ENCODE measurements around the gene PERM1. TPM values are rescaled to one million over a fixed set of nuclear protein-coding genes. Genes with fewer than 3 reads are reported as not detected.

Gene PERM1
- total RNA-seq, 1 experiment from 2014 or later: 0.81 TPM

DNA sequence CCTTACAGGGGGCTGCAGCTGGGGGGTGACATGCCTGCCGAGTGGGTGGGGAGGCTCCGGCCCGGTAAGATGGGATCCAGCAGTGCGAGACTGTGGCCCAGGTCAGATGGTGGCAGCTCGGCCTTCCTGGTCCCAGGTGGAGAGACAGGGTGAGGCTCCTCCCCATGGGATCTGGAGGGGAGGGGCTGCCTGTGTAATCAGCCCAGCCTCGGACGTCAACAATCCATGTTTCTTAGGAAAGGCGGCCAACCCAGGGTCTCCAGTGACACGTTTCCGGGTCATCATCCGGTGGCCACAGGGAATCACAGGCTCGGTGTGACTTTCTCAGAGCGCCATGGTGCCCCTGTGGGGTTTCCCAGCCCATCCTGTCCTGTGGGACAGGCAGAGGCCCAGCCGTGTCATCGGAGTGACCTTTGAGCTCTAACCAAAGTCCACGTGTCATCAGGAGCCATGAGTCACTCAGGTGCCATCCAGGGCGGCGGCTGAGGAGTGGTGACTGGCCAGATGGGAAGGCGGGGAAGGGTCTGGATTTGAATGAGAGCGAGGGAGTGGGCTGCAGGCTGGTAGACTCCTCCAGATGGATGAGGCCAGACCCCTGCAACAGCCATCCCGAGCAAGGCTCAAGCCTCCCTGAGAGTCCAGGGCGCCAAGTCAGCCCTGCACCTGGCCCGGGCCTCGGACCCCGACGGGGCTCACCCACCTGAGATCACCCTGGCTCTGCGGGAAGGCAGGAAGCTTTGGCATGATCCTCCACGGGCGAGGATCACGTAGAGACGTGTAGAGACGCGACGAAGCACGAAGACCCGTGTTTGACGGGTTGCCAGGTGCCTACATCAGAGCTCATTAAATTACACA lies 24.6 kb upstream of the PERM1 start:
- Histone ChIP-seq H2AFZ (no peak overlapping the region), H3K4me1 (replicated peaks; ENCODE audit: insufficient read depth) (peaks cover 15% of the 10 kb centered on the region), H3K79me2 (ENCODE audit: low read depth) (peaks cover 13% of the 10 kb centered on the region), H3K4me2 (peak overlapping the region; percentile 66), H4K20me1 (ENCODE audit: insufficient read depth) (peaks cover 6% of the 10 kb centered on the region; the same call in 1 of the 2 replicates), H3K27me3 (ENCODE audit: insufficient read depth, low read depth) (no peaks in the 10 kb centered on the region), H3K27ac (peak overlapping the region; percentile 48), H3K36me3 (ENCODE audit: low read depth) (no peaks in the 10 kb centered on the region), H3F3A (ENCODE audit: insufficient read depth, low read depth) (peaks cover 25% of the 10 kb centered on the region; the same call in 1 of the 2 replicates), H3K9me3 (ENCODE audit: insufficient read depth, low read depth) (no peaks in the 10 kb centered on the region), H3K4me3 (peak overlapping the region; percentile 23; the same call in 1 of the 2 replicates), H3K9me2 (ENCODE audit: insufficient read depth) (no peaks in the 10 kb centered on the region)
- POLR2A ChIA-PET (ENCODE audit: unreplicated experiment): interaction anchor here (0.6 kb wide), 1 partner anchor 58 kb away, joined by 12 read pairs; no protein-coding TSS in a partner anchor
- intact Hi-C loops (cut with micrococcal nuclease; ENCODE audit: unreplicated experiment): loop anchor here (10.0 kb wide), 1 partner anchor 298 kb away; the partner anchor contains the start of genes ACAP3 and PUSL1
- BruUV-seq (replicated peaks): no TSS peak
- TF ChIP-seq, protein P1, sequence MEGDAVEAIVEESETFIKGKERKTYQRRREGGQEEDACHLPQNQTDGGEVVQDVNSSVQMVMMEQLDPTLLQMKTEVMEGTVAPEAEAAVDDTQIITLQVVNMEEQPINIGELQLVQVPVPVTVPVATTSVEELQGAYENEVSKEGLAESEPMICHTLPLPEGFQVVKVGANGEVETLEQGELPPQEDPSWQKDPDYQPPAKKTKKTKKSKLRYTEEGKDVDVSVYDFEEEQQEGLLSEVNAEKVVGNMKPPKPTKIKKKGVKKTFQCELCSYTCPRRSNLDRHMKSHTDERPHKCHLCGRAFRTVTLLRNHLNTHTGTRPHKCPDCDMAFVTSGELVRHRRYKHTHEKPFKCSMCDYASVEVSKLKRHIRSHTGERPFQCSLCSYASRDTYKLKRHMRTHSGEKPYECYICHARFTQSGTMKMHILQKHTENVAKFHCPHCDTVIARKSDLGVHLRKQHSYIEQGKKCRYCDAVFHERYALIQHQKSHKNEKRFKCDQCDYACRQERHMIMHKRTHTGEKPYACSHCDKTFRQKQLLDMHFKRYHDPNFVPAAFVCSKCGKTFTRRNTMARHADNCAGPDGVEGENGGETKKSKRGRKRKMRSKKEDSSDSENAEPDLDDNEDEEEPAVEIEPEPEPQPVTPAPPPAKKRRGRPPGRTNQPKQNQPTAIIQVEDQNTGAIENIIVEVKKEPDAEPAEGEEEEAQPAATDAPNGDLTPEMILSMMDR (conservative IDR thresholded peaks at IDR 0.05): no peak
- TF ChIP-seq EZH2 (IDR thresholded peaks at IDR 0.05; ENCODE audit: low read depth): no peak
- CTCF ChIA-PET: no interaction called here
- peak; percentile 67 to 80 for DNase-seq

GRCh38 chr1:1005774-1006304 lies 23.9 kb upstream of the PERM1 start:
- intact Hi-C loops (cut with micrococcal nuclease; ENCODE audit: unreplicated experiment): loop anchor here (10.0 kb wide), 1 partner anchor 299 kb away; the partner anchor contains the start of genes ACAP3 and PUSL1
- BruUV-seq (replicated peaks): no TSS peak
- no peak for TF ChIP-seq EZH2 (IDR thresholded peaks at IDR 0.05; ENCODE audit: low read depth)
- TF ChIP-seq, protein P1 (conservative IDR thresholded peaks at IDR 0.05): no peak
- H3K4me1 ChIP-seq (replicated peaks; ENCODE audit: insufficient read depth): peaks cover 15% of the 10 kb centered on the region
- ChIA-PET CTCF (no interaction called here), POLR2A (ENCODE audit: unreplicated experiment) (interaction anchor here (0.6 kb wide), 1 partner anchor 58 kb away, joined by 12 read pairs; no protein-coding TSS in a partner anchor)
- no peaks in the 10 kb centered on the region for H3K9me3 ChIP-seq (ENCODE audit: insufficient read depth, low read depth)
- H3F3A ChIP-seq (ENCODE audit: insufficient read depth, low read depth): peaks cover 26% of the 10 kb centered on the region; the same call in 1 of the 2 replicates
- DNase-seq: no peak
- no peaks in the 10 kb centered on the region for H3K27me3 ChIP-seq (ENCODE audit: insufficient read depth, low read depth)
- H3K4me3 ChIP-seq: peak overlapping the region; percentile 23; the same call in 1 of the 2 replicates
- H3K4me2 ChIP-seq: peak overlapping the region; percentile 66
- H3K27ac ChIP-seq: peak overlapping the region; percentile 48
- H4K20me1 ChIP-seq (ENCODE audit: insufficient read depth): peaks cover 6% of the 10 kb centered on the region; the same call in 1 of the 2 replicates
- peaks cover 20% of the 10 kb centered on the region for H3K79me2 ChIP-seq (ENCODE audit: low read depth)
- no peak overlapping the region for H2AFZ ChIP-seq
- H3K36me3 ChIP-seq (ENCODE audit: low read depth): no peaks in the 10 kb centered on the region
- H3K9me2 ChIP-seq (ENCODE audit: insufficient read depth): no peaks in the 10 kb centered on the region
